Raji (cell line): ENCODE measurements around the gene SPAG9.

Experiments
- POLR2A ChIP-seq: IDR thresholded peaks from 2 replicates; pipeline ENCODE4 v1.6.1; 2011; ENCODE audit warnings: low read depth, low read length, control low read depth; ENCODE audit not compliant: insufficient read depth

Gene SPAG9

DNA sequence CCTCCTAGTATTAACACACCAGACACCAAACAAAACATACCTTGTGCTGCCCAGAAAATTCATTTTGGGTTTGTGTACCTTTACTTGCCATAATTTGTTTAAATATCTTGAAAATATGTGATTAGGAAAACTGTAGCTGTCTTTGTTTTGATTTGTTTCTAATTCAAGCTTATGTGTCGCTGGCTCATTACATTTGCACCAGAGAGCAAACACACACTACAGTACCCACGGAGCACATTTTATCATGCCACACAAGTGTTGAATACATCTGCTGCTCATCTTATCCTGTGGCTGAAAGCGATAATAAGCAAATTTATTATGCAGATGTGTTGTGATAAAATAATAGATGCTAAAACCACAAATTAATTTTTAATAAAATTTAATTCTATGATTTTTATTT lies 63.1 kb downstream of the SPAG9 start:
- TF ChIP-seq POLR2A: no peak

DNA sequence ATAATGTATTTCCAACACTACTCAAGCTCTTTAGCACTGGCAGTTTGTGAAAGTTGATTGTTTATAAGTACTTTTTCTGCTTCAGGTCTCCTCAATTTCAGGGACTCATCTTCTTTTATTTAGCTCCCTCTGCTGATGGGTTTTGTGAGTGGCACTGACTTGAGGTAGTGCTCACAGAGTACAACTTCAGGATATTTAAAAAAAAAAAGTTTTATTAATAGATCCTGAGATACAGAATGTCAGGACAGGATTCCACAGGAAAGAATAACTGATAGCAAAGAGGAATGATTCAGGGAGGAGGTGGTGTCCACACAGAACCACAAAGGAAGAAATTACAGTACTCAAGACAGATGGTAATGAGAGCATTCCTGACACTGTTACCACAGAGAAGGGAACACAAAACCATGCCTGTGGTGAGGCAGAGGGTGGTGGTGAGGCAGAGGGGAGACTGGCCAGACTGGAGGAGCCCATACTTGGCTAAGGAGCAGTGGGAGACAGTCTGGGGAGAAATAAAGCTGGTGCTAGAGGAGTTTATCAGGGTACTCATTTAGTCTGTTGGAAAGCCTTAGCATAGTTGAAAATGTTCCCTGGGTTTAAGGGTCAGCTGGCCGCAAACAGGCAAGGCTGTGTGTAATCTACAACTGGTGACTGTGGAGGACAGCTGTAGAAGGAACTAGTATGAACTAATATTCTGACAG lies 63.7 kb downstream of the SPAG9 start:
- TF ChIP-seq POLR2A: no peak

DNA sequence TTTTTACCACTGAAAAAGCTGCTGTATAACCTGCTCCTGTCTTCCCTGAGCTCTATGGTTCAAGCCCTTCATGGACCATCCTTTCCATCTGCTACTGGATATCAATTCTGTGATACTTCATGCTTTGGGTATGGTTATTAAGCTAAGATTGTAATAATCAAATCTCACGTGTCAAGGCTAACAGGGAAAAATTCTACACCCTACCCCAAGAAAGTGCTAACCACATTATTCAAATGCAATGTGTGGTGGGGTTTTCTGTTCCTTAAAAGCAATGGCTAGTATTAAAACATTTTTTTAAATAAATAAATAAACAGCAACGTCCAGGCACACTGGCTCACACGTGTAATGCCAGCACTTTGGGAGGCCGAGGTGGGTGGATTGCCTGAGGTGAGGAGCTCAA lies 65.9 kb downstream of the SPAG9 start:
- TF ChIP-seq POLR2A: no peak

DNA sequence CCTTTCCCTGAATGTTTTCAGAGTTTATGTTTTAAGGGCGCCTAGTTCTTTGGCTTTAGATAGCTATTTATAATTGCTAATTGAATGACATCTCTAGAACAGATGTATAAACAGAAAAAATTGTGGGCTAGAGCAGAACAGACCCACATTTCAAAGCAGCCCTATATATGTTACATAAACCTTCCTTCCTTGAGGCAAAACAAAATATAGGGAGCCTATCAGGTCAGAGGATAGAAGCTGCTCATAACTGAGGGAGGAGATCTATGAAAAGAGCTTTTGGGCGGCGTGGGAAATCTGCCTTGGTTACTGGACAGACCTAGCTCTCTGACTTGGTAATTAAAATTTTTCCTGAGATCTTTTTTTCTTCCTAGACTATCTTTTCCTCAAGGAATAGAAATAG lies 68.4 kb downstream of the SPAG9 start:
- TF ChIP-seq POLR2A: no peak

DNA sequence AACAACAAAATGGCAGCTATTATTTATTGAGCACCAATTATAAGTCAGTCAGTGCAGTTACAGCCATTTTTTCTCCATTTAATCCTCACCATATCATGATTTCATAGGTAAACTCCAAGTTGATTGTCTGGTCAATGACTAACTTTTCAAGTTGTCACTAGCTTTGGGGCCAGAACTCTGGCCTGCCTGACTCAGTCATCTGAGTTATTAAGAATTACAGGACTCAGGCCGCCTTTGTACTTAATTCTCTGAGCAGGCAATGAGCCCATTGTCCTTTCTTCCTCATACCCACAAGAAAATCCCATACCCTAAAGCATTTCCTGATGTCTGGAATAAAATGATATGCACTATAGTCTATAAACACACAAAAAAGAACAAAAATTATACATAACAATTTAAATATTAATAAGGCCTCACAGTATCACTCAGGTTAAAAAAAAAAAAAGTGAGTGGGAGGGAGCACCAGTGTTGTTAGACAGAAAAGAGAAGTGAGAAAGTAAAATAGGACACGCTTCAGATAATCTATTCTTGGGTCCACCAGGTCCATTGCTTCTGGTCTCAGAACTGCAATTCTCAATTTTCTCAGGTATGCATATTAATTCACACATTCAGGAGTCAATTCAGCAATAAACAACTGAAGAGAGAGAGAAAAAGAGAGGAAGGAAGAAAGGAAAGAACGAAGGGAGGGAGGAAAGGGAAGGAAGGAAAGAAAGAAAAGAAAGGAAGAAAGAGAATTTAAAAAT lies 70.2 kb downstream of the SPAG9 start:
- no peak for TF ChIP-seq POLR2A

DNA sequence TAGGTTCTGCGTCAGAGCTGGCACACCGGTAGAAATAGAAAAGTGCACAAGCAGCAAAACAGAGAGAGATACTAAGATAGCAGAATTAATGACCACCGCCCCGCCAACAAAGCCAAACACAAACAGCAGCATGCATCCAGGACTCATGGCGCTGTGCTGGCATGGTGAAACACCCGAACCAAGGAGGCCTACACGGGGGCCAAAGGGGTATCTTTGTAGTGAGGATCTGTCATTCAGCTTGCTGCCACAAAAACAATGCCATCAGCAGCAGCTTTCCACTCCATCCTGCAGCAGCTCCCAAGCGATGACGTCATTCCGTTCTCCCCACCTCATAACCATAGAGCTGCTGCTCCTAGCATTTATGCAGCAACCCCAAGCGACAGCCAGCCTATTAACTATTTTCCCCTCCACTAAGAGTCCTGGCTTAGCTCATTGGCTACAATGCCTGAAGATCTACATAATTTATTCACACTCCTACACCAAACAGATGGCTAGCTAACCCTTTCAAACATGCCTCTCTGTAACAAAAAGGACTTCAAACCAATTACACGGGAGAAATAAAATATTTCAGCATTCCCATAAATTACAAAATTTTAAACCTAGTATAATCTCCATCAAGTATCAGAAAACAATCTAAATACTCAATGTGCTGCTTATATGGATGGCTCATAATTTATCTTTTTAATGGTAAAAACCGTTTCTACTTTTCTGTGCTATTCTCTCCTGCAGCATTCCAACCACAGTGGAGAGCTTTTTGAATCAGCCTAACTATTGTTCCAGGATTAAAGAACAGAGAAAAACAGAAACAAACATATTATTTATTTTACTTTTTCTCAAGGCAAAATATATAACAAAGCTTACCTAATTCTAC lies 73.9 kb downstream of the SPAG9 start:
- no peak for TF ChIP-seq POLR2A

DNA sequence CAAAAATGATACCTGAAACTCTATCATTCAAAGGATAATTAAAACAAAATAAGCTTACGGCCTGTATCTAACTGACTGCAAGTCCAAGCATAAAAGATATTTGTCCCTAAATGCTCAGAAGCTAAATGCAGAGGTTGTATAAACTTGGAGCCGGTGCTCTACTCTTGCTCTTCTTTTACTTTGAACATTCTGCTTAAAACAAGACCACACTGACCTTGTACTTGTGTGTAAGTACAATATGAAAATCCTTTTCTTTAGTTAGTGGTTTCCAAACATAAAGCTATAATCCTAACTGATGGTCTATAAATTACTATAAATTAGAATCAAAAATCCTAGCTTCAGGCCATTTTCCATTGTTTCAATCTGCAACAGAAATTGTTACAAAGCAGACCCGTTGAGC lies 74.6 kb downstream of the SPAG9 start:
- no peak for TF ChIP-seq POLR2A

DNA sequence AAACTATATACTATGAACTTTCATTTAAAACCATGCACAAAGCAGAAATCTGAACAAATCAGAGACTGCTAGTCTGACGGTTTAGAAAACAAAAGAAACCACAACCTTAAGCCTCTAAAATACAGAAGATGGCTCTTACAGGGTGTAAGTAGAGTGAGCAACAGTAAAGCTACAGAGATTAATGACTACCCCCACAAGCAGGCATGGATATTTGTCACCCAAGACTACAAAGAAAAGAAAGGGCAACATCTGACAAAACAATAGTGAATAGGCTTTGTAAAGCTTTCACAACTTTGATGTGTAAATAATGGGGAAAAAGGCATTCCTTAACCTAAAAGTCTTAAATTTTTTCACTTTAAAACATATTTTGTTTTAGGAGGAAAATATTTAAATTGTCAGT lies 75.0 kb downstream of the SPAG9 start:
- no peak for TF ChIP-seq POLR2A

DNA sequence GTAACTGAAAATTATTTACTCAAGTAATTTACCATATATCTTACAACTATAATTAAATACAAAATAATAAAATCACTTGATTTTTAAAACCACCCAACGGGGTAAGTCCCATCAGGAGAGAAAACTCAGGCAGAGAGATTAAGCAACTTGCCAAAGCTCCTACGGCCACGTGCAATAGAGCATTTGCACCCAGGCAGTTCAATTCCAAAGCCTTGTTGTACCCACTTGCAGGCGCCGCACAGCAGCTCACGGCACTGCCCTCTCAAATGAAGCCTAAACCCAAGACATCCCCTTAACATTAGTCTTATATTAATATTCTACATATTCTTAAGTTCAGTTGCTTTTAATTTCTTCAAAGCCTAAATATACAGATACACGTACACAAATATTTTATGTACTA lies 75.7 kb downstream of the SPAG9 start:
- TF ChIP-seq POLR2A: no peak

DNA sequence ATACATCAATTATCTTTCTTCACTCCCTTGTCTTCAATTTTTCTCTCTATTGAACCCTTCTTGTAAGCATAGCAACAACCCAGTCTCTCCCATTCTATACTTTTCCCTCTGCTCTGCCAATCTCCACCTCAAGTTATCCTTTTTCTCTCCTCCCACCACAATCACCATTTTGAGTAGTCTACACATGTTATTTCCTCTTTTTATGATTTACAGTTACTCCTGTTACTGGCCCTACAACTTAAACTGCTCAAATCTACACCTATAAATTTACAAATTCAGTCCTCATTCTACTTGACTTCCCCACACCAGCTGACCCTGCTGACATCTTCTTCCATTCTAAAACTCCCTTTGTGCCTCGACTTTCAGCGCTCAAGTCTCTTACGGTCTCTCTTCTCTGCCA lies 84.6 kb downstream of the SPAG9 start:
- TF ChIP-seq POLR2A: no peak

DNA sequence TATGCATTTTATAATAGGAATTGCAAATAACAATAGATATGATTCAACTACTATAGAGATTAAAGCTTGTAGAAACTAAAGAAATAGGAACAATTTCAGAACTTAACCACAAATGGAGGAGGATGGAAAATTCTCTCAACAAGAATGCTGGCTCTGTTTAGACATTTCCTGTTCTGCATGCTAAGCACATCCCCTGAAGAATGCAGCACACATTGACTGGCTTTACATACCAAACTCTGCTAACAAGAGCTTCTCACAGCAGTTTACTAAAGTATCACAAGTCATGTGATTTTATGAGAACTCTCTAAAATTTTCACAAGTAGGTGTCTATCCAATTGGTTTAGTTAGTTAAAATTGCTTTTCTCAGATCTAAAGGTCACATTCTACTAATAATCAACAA lies 85.2 kb downstream of the SPAG9 start:
- no peak for TF ChIP-seq POLR2A

DNA sequence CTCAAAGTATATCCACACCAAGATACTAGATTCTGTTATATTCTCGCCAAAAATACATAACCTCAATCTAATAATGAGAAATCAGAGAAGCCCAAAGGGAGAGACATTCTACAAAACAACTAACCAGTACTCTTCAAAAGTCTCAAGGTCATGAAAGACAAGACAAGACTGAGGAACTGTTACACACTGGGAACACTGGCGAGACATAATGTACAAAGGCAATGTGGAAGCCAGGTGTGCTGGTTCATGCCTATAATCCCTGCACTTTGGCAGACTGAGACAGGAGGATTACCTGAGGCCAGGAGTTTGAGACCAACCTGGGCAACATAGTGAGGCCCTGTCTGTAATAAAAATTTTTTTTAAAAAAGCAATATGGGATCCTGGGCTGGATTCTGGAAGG lies 85.9 kb downstream of the SPAG9 start:
- no peak for TF ChIP-seq POLR2A

DNA sequence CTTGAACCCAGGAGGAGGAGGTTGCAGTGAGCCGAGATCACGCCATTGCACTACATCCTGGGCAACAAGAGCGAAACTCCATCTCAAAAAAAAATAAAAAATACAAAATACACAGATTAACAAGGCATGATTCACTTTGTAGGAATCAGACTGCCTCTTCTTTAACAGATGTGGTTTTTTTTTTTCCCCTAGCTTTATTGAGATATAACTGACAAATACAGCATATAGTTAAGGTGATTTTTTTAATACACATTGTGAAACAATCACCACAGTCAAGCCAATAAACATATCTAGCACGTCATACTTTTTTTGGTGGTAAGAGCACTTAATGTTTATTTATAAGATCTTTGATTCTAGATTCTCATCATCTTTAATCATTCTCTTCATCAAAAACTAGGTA lies 87.8 kb downstream of the SPAG9 start:
- TF ChIP-seq POLR2A: no peak

DNA sequence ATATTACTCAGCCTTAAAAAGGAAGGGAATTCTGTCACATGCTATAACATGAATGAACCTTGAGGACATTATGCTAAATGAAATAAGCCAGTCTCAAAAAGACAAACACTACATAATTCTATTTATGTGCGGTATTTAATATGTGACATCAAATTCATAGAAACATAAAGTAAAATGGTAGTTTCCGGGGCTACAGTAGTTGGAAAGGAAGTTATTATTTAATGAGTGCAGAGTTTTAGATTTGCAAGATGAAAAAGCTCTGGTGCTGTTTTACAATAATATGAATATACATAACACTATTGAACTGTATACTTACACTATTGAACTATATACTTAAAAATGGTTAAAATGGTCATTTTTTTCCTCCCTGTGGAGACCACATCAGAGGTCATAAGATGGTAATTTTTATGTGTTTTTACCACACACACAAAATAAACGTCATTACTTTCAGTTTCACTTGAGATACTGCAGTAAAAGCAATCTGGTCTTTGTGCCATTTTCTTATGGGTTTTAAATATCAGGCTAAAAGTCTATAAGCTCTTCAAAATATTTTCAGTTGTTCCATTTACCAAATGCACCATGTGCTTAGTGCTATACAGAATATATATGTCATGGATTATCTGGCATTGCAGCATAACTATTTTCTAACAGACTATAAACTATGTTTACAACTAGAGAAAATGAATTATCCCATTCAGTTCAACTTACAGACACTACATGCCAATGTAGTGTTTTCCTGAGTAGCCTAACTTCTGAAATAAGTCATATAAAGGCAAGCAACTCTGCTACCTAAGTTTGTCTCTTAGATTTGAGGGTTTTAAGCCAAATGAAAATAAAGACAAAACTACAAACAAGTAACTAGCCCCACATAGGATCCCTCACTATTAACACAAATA lies 90.9 kb downstream of the SPAG9 start:
- no peak for TF ChIP-seq POLR2A

DNA sequence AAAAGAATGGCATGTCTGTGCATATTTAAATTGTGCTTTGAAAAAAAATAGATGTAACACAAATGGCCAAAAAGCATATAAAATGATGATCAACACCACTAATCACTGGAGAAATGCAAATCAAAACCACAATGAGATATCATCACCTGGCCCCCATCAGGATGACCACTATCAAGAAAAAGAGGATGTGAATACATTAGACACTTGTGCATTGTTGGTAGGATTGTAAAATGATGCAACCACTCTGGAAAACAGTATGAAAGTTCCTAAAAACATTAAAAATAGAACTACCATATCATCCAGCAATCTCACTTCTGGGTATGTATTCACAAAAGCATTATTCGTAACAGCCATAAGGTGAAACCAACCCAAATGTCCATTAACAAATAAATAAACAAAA lies 91.5 kb downstream of the SPAG9 start:
- TF ChIP-seq POLR2A: no peak

DNA sequence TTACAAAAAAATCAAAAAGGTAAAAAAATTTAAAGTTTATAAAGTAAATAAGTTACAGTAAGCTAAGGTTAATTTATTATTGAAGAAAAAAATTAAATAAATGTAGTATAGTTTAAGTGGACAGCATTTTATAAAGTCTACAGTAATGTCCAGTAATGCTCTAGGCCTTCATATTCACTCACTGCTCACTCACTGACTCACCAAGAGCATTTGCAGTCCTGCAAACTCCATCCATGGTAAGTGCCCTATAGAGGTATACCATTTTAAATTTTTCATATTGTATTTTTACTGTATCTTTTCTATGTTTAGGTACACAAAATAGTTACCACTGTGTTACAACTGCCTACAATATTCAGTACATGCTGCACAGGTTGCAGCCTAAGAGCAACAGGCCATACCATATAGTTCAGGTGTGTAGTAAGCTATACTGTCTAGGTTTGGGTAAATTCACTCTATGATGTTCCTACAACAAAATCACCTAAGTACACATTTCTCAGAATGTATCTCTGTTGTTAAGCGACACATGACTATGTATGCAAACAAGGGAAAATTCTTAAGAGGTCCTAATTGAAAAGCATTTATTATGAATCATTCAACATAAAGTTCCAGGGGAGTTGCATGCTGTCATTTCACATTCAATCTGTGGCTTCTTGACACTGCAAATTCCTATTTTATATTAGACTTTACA lies 92.3 kb downstream of the SPAG9 start:
- no peak for TF ChIP-seq POLR2A
